Skeletal muscle tissue (tissue), 4 donors: Measurements from ENCODE around the gene ARRDC5. TPM values are rescaled to one million over a fixed set of nuclear protein-coding genes. Genes with fewer than 3 reads are reported as not detected.

Source experiments
- H3K27ac ChIP-seq: one replicate; pipeline ENCODE4 v1.7.0; 2013; ENCODE audit warnings: mild to moderate bottlenecking, low read depth, low read length, inconsistent platforms
- H3K27me3 ChIP-seq, 3 donors: one replicate each; pipeline ENCODE4 v1.7.0; 2013; ENCODE audit warnings: low read length in 3 of 3; ENCODE audit not compliant: control insufficient read depth in 3 of 3, insufficient read depth in 3 of 3
- H3K36me3 ChIP-seq, 3 donors: one replicate each; pipeline ENCODE4 v1.7.0; 2013; ENCODE audit warnings: low read length in 3 of 3; ENCODE audit not compliant: control insufficient read depth in 3 of 3, insufficient read depth in 3 of 3
- H3K4me1 ChIP-seq, 3 donors: one replicate each; pipeline ENCODE4 v1.7.0; 2013; ENCODE audit warnings: low read length in 3 of 3, mild to moderate bottlenecking in 3 of 3; ENCODE audit not compliant: control insufficient read depth in 3 of 3, insufficient read depth in 3 of 3
- H3K4me3 ChIP-seq, 3 donors: one replicate each; pipeline ENCODE4 v1.7.0; 2013; ENCODE audit warnings: low read length in 3 of 3
- H3K9ac ChIP-seq, 3 donors: one replicate each; pipeline ENCODE4 v1.7.0; 2013; ENCODE audit warnings: low read length in 3 of 3, mild to moderate bottlenecking in 3 of 3, moderate library complexity in 2 of 3, low read depth in 1 of 3
- H3K9me3 ChIP-seq, 3 donors: one replicate each; pipeline ENCODE4 v1.7.0; 2013; ENCODE audit warnings: low read length in 3 of 3; ENCODE audit not compliant: control insufficient read depth in 3 of 3
- total RNA-seq: library from RNA; depleted of rRNA; stranded (reverse); fragments of >200 nt; gene quantifications from one replicate; pipeline ENCODE4 v1.2.3, GENCODE V29; 2014
- donor health status: Osteomylitis.

Gene ARRDC5
- total RNA-seq, 1 donor from 2014 or later = under 0.01 TPM

- Histone ChIP-seq H3K9ac (no peak overlapping the region), H3K4me1 (peaks cover 2 to 5% (median 4%) of the 10 kb centered on the region in 3 donors), H3K9me3 (no peaks in the 10 kb centered on the region), H3K4me3 (no peak overlapping the region), H3K36me3 (no peaks in the 10 kb centered on the region), H3K27me3 (no peaks in the 10 kb centered on the region), H3K27ac (no peak overlapping the region)
Observed at GRCh38 chr19:4929186-4929585, 26.5 kb upstream of the ARRDC5 start.

DNA sequence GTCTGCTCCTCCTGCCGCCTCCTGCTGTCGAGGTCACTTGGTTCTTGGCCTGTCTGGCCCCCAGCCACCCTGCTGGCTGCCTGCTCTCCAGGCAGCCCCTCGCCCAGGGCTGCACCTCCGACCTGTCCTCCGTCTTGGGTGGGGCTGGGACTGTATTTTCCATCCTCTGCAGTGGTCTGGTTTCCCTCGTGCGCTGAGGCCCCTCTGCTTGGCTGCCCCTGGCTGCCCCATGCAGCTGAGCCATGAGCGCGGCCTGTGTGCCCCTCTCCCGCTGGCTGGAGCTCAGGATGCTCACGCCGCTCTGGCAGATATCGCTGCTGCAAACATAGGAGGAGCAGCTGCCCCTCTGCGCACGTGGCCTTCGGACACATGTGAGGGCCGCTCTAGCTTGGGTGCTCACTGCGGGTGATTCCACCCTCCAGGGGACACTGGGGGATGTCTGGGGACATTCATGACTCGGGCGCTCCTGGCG lies 20.6 kb upstream of the ARRDC5 start:
- Histone ChIP-seq H3K27ac (no peak overlapping the region), H3K4me3 (no peak overlapping the region), H3K27me3 (no peaks in the 10 kb centered on the region), H3K9me3 (no peaks in the 10 kb centered on the region), H3K36me3 (no peaks in the 10 kb centered on the region), H3K4me1 (peaks cover 0 to 5% (median 4%) of the 10 kb centered on the region in 3 donors), H3K9ac (no peak overlapping the region)

GRCh38 chr19:4922530-4923275 lies 20.0 kb upstream of the ARRDC5 start:
- no peaks in the 10 kb centered on the region for H3K9me3 ChIP-seq
- H3K27me3 ChIP-seq = no peaks in the 10 kb centered on the region
- no peak overlapping the region for H3K4me3 ChIP-seq
- H3K9ac ChIP-seq = no peak overlapping the region
- H3K27ac ChIP-seq = no peak overlapping the region
- H3K36me3 ChIP-seq = no peaks in the 10 kb centered on the region
- peaks cover 0 to 5% (median 4%) of the 10 kb centered on the region in 3 donors for H3K4me1 ChIP-seq

DNA sequence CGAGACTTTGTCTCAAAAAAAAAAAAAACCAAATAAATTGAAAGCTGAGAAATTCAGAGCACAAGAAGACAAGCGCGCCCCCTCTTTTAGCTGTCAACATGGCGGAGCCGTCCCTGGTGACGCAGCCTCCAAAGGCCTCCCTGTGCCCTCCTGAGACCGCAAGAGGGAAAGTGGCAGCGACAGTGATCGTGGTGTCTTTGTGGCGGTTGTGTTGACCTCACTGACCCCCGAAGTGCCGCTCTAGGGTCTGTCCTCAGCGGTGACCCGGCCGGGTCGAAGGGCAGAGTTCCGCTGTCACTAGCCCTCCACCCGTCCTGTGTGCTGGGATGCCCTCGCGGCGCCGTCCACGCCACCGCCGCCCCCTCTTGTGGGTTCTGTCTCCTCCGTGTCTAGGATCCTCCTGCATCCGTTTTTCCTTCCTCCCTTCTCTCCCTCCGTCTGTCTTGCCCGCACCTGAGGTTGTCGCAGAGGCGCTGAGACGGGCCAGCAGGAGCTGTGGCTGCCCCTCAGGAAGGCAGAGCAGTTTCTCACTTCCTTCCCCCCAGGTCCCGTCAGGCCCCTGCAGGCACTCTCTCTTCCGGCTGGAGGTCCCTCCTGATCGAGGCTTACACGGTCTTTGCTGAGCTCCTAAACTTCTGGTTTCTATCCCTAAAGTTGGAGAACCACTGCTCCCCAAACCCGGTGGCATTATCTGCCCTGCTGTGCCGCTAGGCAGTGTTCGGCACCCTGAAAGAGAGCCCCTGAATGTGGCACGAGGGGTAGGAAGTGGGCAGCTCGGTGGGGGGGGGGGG lies 13.8 kb upstream of the ARRDC5 start:
- no peak overlapping the region for H3K9ac ChIP-seq

DNA sequence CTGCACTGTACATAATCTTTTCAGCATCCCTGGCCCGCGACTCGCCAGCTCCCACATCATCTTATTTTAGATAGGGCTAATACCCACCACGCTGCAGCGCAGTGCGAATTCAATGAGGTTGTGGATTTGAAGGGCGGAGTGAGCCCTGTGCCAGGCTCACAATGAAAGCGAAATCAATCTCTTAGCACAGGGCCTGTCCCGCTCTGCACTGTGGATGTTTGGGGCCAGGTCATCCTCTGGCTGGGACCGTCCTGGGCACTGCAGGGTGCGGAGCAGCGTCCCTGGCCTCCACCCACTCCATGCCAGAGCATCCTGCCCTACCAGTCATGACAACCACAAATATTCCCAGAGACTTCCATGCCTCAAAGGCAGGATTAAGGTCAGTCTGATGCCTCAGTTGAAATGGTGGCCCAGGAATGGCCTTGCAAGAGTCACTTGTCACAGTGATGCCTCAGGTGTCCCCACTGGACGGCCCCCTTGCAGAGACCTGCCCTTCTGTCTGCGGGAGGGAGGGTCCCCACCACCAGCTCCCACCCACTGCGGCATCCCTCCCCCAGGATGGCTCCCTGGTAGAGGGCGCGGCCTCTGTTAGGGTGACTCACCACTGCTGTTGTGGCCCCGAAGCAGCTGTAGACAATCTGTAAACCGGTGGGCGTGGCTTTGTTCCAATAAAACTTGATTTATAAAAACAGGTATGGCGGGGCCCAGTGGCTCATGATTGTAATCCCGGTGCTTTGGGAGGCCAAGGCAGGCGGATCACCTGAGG lies 12.2 kb upstream of the ARRDC5 start:
- Histone ChIP-seq H3K9me3 (no peaks in the 10 kb centered on the region), H3K27ac (no peak overlapping the region), H3K4me1 (peaks cover 18 to 20% (median 19%) of the 10 kb centered on the region in 3 donors), H3K4me3 (no peak overlapping the region), H3K36me3 (no peaks in the 10 kb centered on the region), H3K27me3 (no peaks in the 10 kb centered on the region), H3K9ac (no peak overlapping the region)

More for the DNA sequence above, 13.8 kb upstream of the ARRDC5 start:
- no peaks in the 10 kb centered on the region for H3K9me3 ChIP-seq
- no peaks in the 10 kb centered on the region for H3K27me3 ChIP-seq
- no peak overlapping the region for H3K27ac ChIP-seq
- H3K4me3 ChIP-seq = peak overlapping the region in 2 of 3 donors; percentile 38 to 48
- H3K36me3 ChIP-seq = no peaks in the 10 kb centered on the region
- peaks cover 7 to 9% (median 8%) of the 10 kb centered on the region in 3 donors for H3K4me1 ChIP-seq

DNA sequence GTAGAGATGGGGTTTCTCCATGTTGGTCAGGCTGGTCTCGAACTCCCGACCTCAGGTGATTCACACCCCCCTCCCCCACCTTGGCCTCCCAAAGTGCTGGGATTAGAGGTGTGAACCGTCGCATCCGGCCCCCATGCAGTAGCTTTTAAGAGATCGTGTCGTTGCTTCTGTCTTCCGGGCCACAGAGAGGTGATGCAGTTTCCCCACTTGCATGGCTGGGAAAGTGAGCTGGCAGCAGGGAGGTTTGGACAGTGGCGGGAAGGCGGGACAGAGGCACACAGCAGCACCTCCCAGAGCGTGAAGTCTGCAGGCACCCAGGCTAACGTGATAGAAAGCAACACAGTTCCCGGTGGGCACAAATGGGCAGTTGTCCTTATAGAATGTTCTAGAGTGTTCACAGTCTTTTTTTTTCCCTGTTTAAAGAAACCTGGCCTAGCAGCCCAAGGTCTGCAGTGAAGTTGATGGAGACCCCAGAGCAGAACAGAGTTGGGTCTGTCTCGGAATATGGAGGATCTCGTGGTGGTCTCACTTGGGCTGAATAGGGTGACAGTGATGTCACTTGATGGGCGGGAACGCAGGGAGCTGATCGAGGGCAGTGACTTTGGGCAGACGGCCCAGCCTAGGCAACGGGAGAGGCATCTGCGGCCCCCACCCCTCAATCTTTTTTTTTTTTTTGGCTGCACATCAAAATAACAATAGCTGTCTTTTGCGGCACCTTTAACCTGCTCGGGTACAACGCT lies 11.5 kb upstream of the ARRDC5 start:
- H3K27me3 ChIP-seq = no peaks in the 10 kb centered on the region
- no peaks in the 10 kb centered on the region for H3K36me3 ChIP-seq
- no peak overlapping the region for H3K9ac ChIP-seq
- peaks cover 18 to 24% (median 21%) of the 10 kb centered on the region in 3 donors for H3K4me1 ChIP-seq
- H3K9me3 ChIP-seq = no peaks in the 10 kb centered on the region
- no peak overlapping the region for H3K27ac ChIP-seq
- H3K4me3 ChIP-seq = no peak overlapping the region

- Histone ChIP-seq H3K4me1 (peaks cover 18 to 27% (median 24%) of the 10 kb centered on the region in 3 donors), H3K9ac (peak overlapping the region in 2 of 3 donors; percentile 17 to 60), H3K27me3 (no peaks in the 10 kb centered on the region), H3K27ac (peak overlapping the region; percentile 8), H3K4me3 (peak overlapping the region; percentile 41 to 56 (median 52)), H3K9me3 (no peaks in the 10 kb centered on the region), H3K36me3 (no peaks in the 10 kb centered on the region)
Observed at GRCh38 chr19:4911786-4912672, 9.3 kb upstream of the ARRDC5 start.

- H3K9ac ChIP-seq = peak overlapping the region in 2 of 3 donors; percentile 17 to 60
- peaks cover 18 to 27% (median 24%) of the 10 kb centered on the region in 3 donors for H3K4me1 ChIP-seq
- H3K36me3 ChIP-seq = no peaks in the 10 kb centered on the region
- H3K9me3 ChIP-seq = no peaks in the 10 kb centered on the region
- H3K4me3 ChIP-seq = peak overlapping the region; percentile 41 to 56 (median 52)
- peak overlapping the region; percentile 8 for H3K27ac ChIP-seq
- no peaks in the 10 kb centered on the region for H3K27me3 ChIP-seq
Observed at GRCh38 chr19:4911314-4911713, 8.6 kb upstream of the ARRDC5 start.
